ENCODE measurements around the gene BOLL. TPM values are rescaled to one million over a fixed set of nuclear protein-coding genes. Genes with fewer than 3 reads are reported as not detected.
"Not testable (repeated sequence)": the region's sequence is repeated elsewhere in the genome, so short reads cannot be mapped to it uniquely, and the experiment has no call there.

BOLL gene, protein sequence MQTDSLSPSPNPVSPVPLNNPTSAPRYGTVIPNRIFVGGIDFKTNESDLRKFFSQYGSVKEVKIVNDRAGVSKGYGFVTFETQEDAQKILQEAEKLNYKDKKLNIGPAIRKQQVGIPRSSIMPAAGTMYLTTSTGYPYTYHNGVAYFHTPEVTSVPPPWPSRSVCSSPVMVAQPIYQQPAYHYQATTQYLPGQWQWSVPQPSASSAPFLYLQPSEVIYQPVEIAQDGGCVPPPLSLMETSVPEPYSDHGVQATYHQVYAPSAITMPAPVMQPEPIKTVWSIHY
- 2.8 TPM for total RNA-seq

- DNase-seq, result no peak
Observed at GRCh38 chr2:197784956-197785941, at the start of gene BOLL. Gene BOLL, minus strand, starts transcription at chr2:197785319. Its CDS starts 3,469 bp downstream, at chr2:197781850.

GRCh38 chr2:197834771-197835170 is 49.7 kb upstream of the BOLL start:
- DNase-seq, result not testable (repeated sequence)

GRCh38 chr2:197828464-197829135 is 43.5 kb upstream of the BOLL start:
- DNase-seq, result no peak

DNA sequence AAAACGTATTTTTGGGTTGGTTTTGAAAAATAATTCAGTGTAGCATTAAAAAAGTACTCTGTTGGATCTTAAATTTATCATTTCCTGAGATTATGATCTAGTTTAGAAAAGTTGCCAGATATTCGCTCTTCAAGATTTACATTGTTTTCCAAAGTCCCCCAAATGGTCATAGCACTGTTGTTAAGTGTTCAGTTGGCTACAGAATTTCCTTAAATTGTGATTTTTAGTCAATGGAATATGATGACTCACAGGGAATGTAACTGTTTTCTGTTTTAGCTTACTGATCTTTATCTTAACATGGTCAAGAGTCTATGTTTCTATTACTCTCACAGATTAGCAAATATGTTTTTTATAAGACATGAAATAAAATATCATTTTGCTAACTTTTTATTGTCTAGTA is 42.5 kb upstream of the BOLL start:
- no peak for DNase-seq

- no peak for DNase-seq
Observed at GRCh38 chr2:197822333-197822732, 37.2 kb upstream of the BOLL start.

DNA sequence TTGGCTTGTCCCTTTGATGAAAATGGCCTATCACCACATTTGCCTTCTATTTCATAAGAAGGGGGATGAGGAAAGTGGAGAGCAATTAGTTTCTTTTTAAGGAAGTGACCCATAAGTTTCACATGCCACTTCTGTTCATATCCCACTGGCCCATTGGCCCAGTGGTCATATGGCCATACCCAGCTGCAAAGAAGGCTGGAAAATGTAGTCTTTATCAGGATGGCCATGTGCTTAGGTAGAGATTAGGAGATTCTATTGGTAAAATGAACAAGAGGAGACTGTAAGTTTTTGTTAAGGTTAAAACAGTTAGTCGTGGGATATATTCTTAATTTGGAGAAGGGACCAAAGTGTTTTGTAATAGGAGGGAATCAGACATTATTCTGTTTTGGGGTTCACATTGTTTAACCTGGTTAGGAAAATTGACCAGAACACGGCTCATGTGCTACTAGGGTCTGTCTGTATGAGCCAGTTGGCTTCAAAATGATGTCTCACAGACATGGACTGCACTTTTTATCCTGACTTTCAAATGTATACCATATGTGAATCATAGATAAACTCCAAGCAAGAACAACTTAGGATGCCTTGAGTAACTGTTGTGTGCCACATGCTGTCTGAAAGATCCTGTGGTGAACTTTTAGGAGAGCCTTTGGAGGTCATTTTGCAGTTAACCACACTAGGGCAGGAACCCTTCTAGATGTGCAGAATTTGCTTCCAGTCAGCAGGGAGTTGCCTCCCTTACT is 36.6 kb upstream of the BOLL start:
- DNase-seq, result no peak

DNA sequence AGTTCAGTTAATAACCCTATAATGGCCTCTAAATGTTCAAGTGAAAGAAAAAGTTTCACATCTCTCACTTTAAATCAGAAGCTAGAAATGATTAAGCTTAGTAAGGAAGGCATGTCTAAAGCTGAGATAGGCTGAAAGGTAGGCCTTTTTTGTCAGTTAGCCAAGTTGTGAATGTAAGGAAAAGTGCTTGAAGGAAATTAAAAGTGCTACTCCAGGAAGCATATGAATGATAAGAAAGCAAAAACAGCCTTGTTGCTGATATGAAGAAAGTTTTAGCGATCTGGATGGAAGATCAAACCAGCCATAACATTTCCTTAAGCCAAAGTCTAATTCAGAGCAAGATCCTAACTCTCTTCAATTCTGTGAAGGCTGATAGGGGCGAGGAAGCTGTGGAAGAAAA is 29.4 kb upstream of the BOLL start:
- DNase-seq, result no peak

DNA sequence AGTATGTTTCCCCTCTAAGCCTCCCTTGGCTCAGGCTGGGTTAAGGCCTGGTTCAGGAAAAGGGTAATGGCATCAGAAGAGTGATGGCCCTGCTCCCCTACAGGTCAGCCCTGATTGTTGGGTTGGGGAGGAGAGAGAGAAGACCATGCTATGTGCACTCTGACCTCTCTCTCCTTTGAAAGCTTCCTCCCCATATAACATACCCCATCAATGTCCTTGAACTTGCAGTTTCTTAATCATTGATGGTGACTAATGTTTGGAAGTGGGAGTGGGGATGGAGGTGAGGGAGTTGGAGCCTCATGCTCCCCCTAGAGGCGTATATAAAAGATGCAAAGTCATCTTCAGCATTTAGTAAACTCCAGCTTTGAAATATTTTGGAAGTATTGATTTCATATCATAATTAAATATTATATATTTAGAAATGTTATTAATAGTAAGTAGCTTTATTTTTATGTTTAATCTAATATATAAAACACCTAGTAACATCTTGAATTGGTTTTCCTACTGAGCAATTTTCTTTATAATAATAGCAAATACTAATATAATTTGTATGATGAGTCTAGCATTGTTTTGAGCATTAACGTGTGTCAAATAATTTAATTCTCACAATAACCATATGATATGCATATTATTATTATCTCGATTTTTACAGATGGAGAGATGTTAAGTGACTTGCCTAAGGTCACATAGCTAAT is 28.1 kb upstream of the BOLL start:
- no peak for DNase-seq

DNA sequence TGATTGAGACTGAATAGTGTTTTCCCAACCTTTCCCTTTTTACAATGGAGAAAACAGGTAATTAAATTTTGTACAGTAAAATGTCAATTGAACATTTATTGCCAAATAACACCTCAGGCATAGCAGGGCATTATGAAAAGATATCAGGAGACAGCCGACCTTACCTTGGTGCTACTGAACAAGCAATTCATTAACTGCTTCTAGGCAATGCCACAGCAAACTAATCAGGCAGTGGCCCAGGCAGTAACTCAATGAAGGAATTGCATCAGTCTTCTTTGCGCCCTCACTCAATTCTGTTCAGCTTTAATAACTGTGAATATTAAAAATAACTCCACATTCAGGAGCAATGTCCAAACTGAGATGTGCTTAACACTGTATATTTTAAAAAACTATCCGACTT is 25.4 kb upstream of the BOLL start:
- no peak for DNase-seq

DNA sequence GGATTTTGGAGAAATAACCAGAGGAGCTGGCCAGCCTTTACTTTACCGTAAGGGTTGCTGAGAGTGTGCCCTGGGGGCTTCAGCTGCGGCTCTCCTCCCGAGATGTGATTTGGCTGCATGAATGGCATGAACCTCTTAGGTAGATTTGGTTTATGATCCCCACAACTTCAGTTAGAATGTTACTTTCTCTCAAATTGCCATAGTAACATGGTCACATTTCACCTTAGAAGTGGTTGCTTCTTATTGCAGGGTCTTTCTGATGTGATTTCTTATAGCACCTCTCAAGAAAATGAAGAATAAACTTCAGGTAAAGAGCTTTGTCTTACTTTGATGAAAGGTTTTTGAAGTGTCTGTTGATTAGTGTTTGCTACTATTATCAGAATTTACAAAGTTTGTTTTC is 24.9 kb upstream of the BOLL start:
- DNase-seq, result no peak

- DNase-seq, result no peak
Observed at GRCh38 chr2:197809064-197809463, 23.9 kb upstream of the BOLL start.

- DNase-seq, result no peak
Observed at GRCh38 chr2:197805715-197806633, 20.9 kb upstream of the BOLL start.

- peak; percentile 52 for DNase-seq
Observed at GRCh38 chr2:197804758-197805714, 19.9 kb upstream of the BOLL start.

DNA sequence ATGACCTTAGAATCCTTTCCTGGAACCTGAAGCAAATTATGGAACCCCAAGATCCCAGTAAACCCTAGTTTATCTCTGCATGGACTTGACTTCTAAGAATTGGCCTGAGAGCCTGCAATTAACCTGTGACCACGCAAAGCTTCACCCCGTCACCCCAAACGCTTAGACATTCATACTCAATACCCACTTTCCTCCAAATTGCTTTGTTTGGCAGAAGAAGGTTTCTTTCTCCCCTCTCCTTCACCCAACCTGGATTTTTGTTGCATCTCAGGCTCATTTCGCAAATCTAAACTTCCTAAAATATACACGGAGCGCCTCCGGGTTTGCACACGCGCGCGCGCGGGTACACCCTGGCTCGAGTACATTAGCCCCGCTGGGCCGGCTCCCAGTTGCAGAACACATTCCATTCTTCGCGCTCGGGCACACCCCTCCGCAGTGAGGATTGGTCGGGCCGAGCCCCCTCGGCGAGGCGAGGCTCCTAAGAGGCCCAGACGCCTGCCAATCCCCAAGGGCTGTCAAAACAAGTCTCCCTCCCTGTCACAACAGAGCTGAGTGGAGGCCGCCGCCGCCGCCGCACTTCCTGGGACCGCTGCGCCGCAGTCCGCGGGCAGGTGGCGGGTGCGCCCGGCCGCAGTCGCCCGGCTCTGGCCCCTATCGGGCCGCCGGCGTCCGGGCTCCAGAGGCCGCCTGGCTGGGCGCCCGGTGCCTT is 19.1 kb upstream of the BOLL start, which contains the start of gene PLCL1:
TSS of gene PLCL1 (plus strand) at position 545 of the 709 bp plus-strand sequence.
- peak; percentile 95 for DNase-seq

GRCh38 chr2:197803033-197803444 is 17.9 kb upstream of the BOLL start:
- DNase-seq, result peak; percentile 83

DNA sequence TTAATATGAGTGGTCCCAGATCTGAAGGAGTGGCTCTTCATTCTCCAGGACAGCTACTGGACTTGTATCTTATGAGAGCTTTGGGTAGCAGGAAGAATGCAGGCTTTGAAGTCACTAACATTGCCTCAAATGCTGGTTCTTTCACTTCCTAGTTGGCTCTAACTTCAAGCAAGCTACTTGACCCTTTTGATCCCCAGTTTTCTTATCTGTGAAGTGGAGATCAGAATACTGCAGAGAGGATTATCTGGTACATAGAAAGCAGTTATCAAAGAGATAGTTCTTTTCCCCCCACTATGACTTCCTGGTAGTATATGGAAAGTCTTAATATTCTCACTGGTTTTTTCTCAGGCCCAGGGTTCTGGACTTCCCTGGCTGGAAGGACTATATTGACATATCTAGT is 15.9 kb upstream of the BOLL start:
- DNase-seq, result no peak

DNA sequence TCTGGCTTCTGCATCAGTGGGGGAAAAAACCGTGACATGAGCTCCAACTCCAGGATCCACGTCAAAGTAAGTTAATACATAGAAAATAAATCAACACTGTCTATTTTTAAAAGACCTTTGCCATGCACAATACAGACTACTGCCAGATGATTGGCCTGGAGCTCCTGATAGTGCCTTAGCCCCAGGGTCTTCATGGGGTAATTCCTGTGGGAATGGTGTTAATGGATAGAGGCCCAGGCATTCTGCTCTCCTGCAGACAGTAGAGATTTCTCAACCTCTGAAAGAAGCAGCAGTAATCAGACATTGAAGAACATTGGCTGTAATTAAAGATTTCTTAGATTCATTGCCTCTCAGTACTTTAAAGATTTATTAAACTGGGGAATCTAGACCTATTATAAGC is 15.0 kb upstream of the BOLL start:
- DNase-seq, result no peak

DNA sequence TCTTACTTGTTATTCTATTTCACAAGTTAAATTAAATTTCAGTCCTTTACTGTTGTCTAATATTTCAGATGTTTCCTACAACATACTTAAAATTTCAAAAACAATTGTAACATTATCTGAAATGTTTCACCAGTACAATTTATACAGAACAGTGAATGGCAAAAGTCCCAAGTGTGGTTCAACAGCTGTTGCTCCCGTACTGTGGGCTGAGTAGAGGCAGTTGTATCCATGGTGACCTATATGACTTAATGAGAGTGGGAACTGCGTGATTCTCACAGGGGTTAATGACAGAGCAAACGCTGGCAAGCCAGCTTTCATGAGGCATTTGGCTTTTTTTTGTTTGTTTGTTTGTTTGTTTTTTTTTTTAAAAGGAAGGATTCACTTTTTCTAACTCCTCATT is 13.9 kb upstream of the BOLL start:
- peak; percentile 47 for DNase-seq
